GM13976 (cell line): ENCODE measurements around the gene FAM222B.

Source experiments
- DNase-seq: peaks from one replicate; pipeline ENCODE4 v3.0.0; 2012; ENCODE audit warnings: low spot score
- CTCF ChIP-seq: IDR thresholded peaks from 2 replicates; pipeline ENCODE4 v1.5.1; 2012; ENCODE audit warnings: borderline replicate concordance, mild to moderate bottlenecking; ENCODE audit not compliant: insufficient read depth; ENCODE audit errors: extremely low read depth, missing control alignments, control extremely low read depth
- in situ Hi-C: fragments of 300-500 bp; cut with MboI; formaldehyde crosslinking; loops from one replicate; pipeline ENCODE4 v1.12.0; 2022; ENCODE audit warnings: low sequenced_read_pairs, mixed read lengths, inconsistent platforms; ENCODE audit not compliant: unreplicated experiment

FAM222B gene, protein sequence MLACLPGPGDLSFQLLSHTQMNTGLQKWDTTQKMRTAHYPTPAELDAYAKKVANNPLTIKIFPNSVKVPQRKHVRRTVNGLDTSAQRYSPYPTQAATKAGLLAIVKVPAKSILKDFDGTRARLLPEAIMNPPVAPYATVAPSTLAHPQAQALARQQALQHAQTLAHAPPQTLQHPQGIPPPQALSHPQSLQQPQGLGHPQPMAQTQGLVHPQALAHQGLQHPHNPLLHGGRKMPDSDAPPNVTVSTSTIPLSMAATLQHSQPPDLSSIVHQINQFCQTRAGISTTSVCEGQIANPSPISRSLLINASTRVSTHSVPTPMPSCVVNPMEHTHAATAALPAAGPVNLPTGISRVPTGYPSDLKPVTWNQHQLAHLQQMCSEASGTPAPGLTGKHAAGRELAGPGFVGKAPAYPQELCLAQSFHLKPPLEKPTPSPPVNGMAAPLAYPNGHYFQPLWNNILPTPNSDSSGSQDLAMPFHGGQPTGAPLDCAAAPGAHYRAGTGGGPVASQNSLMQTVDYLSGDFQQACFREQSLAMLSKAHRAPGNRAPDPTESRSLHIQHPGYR

GRCh38 chr17:28842282-28843012 is at the start of gene FAM222B:
Gene FAM222B (minus strand): TSS chr17:28842790. CDS start chr17:28766667, 76,123 bp downstream.
- no peak for TF ChIP-seq CTCF
- DNase-seq: peak; percentile 99
- in situ Hi-C loops: no loop called here

- DNase-seq: no peak
- in situ Hi-C loops: no loop called here
- no peak for TF ChIP-seq CTCF
These were observed 49.4 kb upstream of the FAM222B start for GRCh38 chr17:28892024-28892423.

- no peak for TF ChIP-seq CTCF
- in situ Hi-C loops: no loop called here
These were observed 48.6 kb upstream of the FAM222B start for GRCh38 chr17:28891201-28891600.

GRCh38 chr17:28889996-28890395 is 47.4 kb upstream of the FAM222B start:
- no peak for DNase-seq
- TF ChIP-seq CTCF: no peak
- in situ Hi-C loops: no loop called here

More at GRCh38 chr17:28891201-28891600, 48.6 kb upstream of the FAM222B start:
- DNase-seq: no peak

GRCh38 chr17:28888832-28889231 is 46.2 kb upstream of the FAM222B start:
- in situ Hi-C loops: no loop called here
- no peak for TF ChIP-seq CTCF
- no peak for DNase-seq

GRCh38 chr17:28887871-28888471 is 45.4 kb upstream of the FAM222B start:
- no peak for DNase-seq
- no peak for TF ChIP-seq CTCF
- in situ Hi-C loops: no loop called here
